ENCODE results near the gene UROC1.

DNA sequence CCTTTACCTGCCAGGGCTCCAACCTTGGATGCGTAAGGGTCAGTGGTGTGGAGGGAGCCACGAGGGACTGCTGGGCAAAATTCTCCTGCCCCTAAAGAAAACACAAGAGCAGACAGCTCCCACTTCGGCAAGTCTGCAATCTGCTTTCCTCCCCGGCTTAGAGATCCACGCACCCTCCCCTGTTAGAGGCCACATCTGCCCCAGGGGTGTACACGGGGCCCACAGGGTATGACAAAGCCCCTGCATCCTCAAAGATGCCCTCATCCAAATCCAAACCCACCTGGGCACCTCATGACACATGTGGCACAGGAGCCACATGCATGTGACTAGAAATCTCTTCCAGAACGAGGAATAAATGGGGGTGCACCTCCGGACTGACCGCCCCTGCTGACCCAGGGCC, 67.4 kb downstream of the UROC1 start:
- TF ChIP-seq GATA3 (IDR thresholded peaks at IDR 0.05; ENCODE audit: low read depth, low read length) = no peak
- no peak for TF ChIP-seq GATA2 (IDR thresholded peaks at IDR 0.05; ENCODE audit: low read depth, low read length)
